GM19452 (cell line): Measurements from ENCODE around the gene BACE2.

Experiments used
- ATAC-seq: cut with Tn5 transposase; IDR thresholded peaks from one replicate; pipeline ENCODE4 v1.9.1; 2021; ENCODE audit not compliant: unreplicated experiment

The BACE2 gene

GRCh38 chr21:41167348-41168342, at the start of gene BACE2:
Gene BACE2, plus strand, starts transcription at chr21:41168160. Its CDS starts 104 bp downstream, at chr21:41168264.
- no peak for ATAC-seq

- ATAC-seq = no peak
These were observed 48.1 kb upstream of the BACE2 start for GRCh38 chr21:41119901-41120300.

GRCh38 chr21:41120997-41121396, 47.0 kb upstream of the BACE2 start:
- no peak for ATAC-seq

- no peak for ATAC-seq
These were observed 46.1 kb upstream of the BACE2 start for GRCh38 chr21:41121785-41122415.

GRCh38 chr21:41124641-41125201, 43.2 kb upstream of the BACE2 start:
- ATAC-seq = no peak

- ATAC-seq = no peak
These were observed 39.0 kb upstream of the BACE2 start for GRCh38 chr21:41128981-41129380.

- no peak for ATAC-seq
These were observed 37.1 kb upstream of the BACE2 start for GRCh38 chr21:41130883-41131282.

- no peak for ATAC-seq
These were observed 34.0 kb upstream of the BACE2 start for GRCh38 chr21:41133874-41134522.

- ATAC-seq = no peak
These were observed 32.2 kb upstream of the BACE2 start for GRCh38 chr21:41135746-41136145.

- no peak for ATAC-seq
These were observed 31.7 kb upstream of the BACE2 start for GRCh38 chr21:41136286-41136685.

- no peak for ATAC-seq
These were observed 30.6 kb upstream of the BACE2 start for GRCh38 chr21:41137401-41137800.

GRCh38 chr21:41137889-41138288, 30.1 kb upstream of the BACE2 start:
- ATAC-seq = no peak

GRCh38 chr21:41138711-41139110, 29.2 kb upstream of the BACE2 start:
- ATAC-seq = no peak

- ATAC-seq = no peak
These were observed 28.7 kb upstream of the BACE2 start for GRCh38 chr21:41139275-41139674.

- no peak for ATAC-seq
These were observed 28.0 kb upstream of the BACE2 start for GRCh38 chr21:41139951-41140350.

GRCh38 chr21:41141031-41141457, 26.9 kb upstream of the BACE2 start:
- no peak for ATAC-seq

GRCh38 chr21:41142051-41142795, 25.7 kb upstream of the BACE2 start:
- ATAC-seq = no peak

- no peak for ATAC-seq
These were observed 24.2 kb upstream of the BACE2 start for GRCh38 chr21:41143596-41144325.

- no peak for ATAC-seq
These were observed 20.6 kb upstream of the BACE2 start for GRCh38 chr21:41147096-41147978.
